ENCODE results near the gene ABR. TPM values are rescaled to one million over a fixed set of nuclear protein-coding genes. Genes with fewer than 3 reads are reported as not detected.

Gene ABR
- total and polyA plus RNA-seq, 2 of the 8 experiments (the other 6 are each of a cell fraction or from before 2014, with no cell fraction given) = 44.8 to 47.2 TPM

GRCh38 chr17:1077581-1077985 lies 102.2 kb downstream of the ABR start (continued):
- TF ChIP-seq BACH1 (IDR thresholded peaks at IDR 0.05; ENCODE audit: low read length) (no peak), SP2 (IDR thresholded peaks at IDR 0.05; ENCODE audit: low read length) (no peak)
